ENCODE data around the gene SAP30BP. TPM values are rescaled to one million over a fixed set of nuclear protein-coding genes. Genes with fewer than 3 reads are reported as not detected.

SAP30BP gene
- total and polyA plus RNA-seq, 10 of the 15 experiments (the other 5 are each of a cell fraction or from before 2014, with no cell fraction given) = 57.9 to 166 (median 94.5) TPM

DNA sequence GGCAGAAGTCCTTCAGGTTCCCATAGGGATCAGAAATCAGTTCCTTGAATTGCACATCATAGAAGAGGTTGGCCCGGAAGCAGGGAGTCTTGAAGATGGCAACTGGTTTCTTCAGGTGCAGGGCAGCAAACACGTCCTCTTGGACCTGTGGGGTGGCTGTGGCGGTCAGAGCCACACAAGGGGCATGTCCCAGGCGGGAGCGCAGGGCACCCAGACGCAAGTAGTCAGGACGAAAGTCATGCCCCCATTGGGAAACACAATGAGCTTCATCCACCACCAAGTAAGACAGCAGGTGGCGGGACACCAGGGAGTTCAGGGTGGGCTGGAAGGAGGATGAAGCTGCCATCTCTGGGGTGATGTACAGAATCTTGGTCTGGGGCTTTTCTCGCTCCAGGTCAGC lies 4.6 kb upstream of the SAP30BP start:
- RAD21 ChIA-PET (ENCODE audit: unreplicated experiment) = no interaction called here
- Histone ChIP-seq H3K4me2 (ENCODE audit: control insufficient read depth, insufficient read depth) (no peak overlapping the region), H3K9ac (ENCODE audit: control insufficient read depth, insufficient read depth, low read length) (no peak overlapping the region), H3K27ac (ENCODE audit: control insufficient read depth, insufficient read depth) (no peak overlapping the region), H3K36me3 (ENCODE audit: control insufficient read depth in 2 of 2, insufficient read depth in 2 of 2, low read length in 1 of 2) (peaks cover 3 to 16% of the 10 kb centered on the region in 2 experiments), H3K27me3 (replicated peaks in 1 of 2; ENCODE audit: control insufficient read depth in 2 of 2, insufficient read depth in 2 of 2, low read length in 1 of 2) (no peaks in the 10 kb centered on the region), H3K9me3 (replicated peaks; ENCODE audit: control insufficient read depth, insufficient read depth, low read length) (no peaks in the 10 kb centered on the region), H4K20me1 (ENCODE audit: control insufficient read depth, insufficient read depth) (no peaks in the 10 kb centered on the region), H3K4me3 (no peak overlapping the region), H3K79me2 (ENCODE audit: control insufficient read depth, insufficient read depth, low read length) (peaks cover 18% of the 10 kb centered on the region), H3K4me1 (ENCODE audit: control insufficient read depth, insufficient read depth, low read length) (peaks cover 19% of the 10 kb centered on the region), H2AFZ (ENCODE audit: control insufficient read depth, low read depth, low read length) (no peak overlapping the region)
- SMC1A ChIA-PET (ENCODE audit: uncharacterized antibody, unreplicated experiment) = interaction anchor here (0.7 to 1.2 kb wide), 2 partner anchors 25 to 30 kb away, joined by 3 to 4 read pairs; partner anchors contain the start of gene SMIM5
- POLR2A ChIA-PET = interaction anchor here (0.6 kb wide), 2 partner anchors 24 to 325 kb away, joined by 3 read pairs; no protein-coding TSS in a partner anchor
- BruUV-seq (replicated peaks) = no TSS peak
- FAIRE-seq = no peak
- no peak for TF ChIP-seq TCF7 (IDR thresholded peaks at IDR 0.05; ENCODE audit: borderline replicate concordance)
- TF ChIP-seq CHD4 (IDR thresholded peaks at IDR 0.05) = no peak
- TF ChIP-seq JUND (IDR thresholded peaks at IDR 0.05; ENCODE audit: low read depth, low read length) = no peak
- no peak for TF ChIP-seq EED (IDR thresholded peaks at IDR 0.05; ENCODE audit: low read depth)
- TF ChIP-seq EGR1 (IDR thresholded peaks at IDR 0.05; ENCODE audit: borderline replicate concordance in 1 of 2, low read depth in 2 of 2, low read length in 2 of 2) = no peak
- TF ChIP-seq POU2F2 (IDR thresholded peaks at IDR 0.05; ENCODE audit: borderline replicate concordance, low read depth, low read length) = no peak
- TF ChIP-seq, protein P1, sequence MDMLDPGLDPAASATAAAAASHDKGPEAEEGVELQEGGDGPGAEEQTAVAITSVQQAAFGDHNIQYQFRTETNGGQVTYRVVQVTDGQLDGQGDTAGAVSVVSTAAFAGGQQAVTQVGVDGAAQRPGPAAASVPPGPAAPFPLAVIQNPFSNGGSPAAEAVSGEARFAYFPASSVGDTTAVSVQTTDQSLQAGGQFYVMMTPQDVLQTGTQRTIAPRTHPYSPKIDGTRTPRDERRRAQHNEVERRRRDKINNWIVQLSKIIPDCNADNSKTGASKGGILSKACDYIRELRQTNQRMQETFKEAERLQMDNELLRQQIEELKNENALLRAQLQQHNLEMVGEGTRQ (IDR thresholded peaks at IDR 0.05; ENCODE audit: borderline replicate concordance, low read depth, low read length) = no peak
- TF ChIP-seq MYC (IDR thresholded peaks at IDR 0.05; ENCODE audit: insufficient read depth, insufficient read length, insufficient replicate concordance, low read length, severe bottlenecking) = no peak
- TF ChIP-seq, protein P2, sequence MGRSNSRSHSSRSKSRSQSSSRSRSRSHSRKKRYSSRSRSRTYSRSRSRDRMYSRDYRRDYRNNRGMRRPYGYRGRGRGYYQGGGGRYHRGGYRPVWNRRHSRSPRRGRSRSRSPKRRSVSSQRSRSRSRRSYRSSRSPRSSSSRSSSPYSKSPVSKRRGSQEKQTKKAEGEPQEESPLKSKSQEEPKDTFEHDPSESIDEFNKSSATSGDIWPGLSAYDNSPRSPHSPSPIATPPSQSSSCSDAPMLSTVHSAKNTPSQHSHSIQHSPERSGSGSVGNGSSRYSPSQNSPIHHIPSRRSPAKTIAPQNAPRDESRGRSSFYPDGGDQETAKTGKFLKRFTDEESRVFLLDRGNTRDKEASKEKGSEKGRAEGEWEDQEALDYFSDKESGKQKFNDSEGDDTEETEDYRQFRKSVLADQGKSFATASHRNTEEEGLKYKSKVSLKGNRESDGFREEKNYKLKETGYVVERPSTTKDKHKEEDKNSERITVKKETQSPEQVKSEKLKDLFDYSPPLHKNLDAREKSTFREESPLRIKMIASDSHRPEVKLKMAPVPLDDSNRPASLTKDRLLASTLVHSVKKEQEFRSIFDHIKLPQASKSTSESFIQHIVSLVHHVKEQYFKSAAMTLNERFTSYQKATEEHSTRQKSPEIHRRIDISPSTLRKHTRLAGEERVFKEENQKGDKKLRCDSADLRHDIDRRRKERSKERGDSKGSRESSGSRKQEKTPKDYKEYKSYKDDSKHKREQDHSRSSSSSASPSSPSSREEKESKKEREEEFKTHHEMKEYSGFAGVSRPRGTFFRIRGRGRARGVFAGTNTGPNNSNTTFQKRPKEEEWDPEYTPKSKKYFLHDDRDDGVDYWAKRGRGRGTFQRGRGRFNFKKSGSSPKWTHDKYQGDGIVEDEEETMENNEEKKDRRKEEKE (IDR thresholded peaks at IDR 0.05) = no peak
- DNase-seq (ENCODE audit: low read depth, low spot score) = no peak
- ATAC-seq = no peak
- CTCF ChIA-PET = interaction anchor here (0.6 to 19.5 kb wide), 7 partner anchors 11 to 341 kb away, joined by 3 to 349 read pairs (median 4); partner anchors contain the start of gene SMIM5
- 97% methylated on average over 9 of the region's 9 CpGs for WGBS (ENCODE audit: insufficient coverage, insufficient replicate concordance, low lambda C conversion rate, missing lambda C conversion rate)
- intact Hi-C loops (cut with micrococcal nuclease; ENCODE audit: unreplicated experiment) = no loop called here
- in situ Hi-C loops (cut with MboI) = no loop called here
